Nephron progenitor cell (in vitro differentiated cells): ENCODE measurements around the gene CIB2.

ENCODE experiments used
- DNase-seq: peaks from one replicate; pipeline ENCODE4 v3.0.0; 2021
- H3K27ac Mint-ChIP-seq: 2 replicates; pipeline ENCODE4 v1.8.0; 2021; ENCODE audit warnings: mild to moderate bottlenecking, moderate library complexity, mixed read lengths
- H3K27me3 Mint-ChIP-seq: 2 replicates; pipeline ENCODE4 v1.8.0; 2021; ENCODE audit warnings: mild to moderate bottlenecking, low read depth, mixed read lengths; ENCODE audit not compliant: poor library complexity
- H3K36me3 Mint-ChIP-seq: 2 replicates; pipeline ENCODE4 v1.8.0; 2021; ENCODE audit warnings: low read depth, mixed read lengths
- H3K4me1 Mint-ChIP-seq: 2 replicates; pipeline ENCODE4 v1.8.0; 2021; ENCODE audit warnings: mixed read lengths
- H3K4me3 Mint-ChIP-seq: 2 replicates; pipeline ENCODE4 v1.8.0; 2021; ENCODE audit warnings: mild to moderate bottlenecking, moderate library complexity, mixed read lengths
- H3K9me3 Mint-ChIP-seq: 2 replicates; pipeline ENCODE4 v1.8.0; 2021; ENCODE audit warnings: mild to moderate bottlenecking, moderate library complexity, mixed read lengths
- CTCF ChIP-seq: fragments of 200-600 bp; sonication (generic); IDR thresholded peaks from 2 replicates; pipeline ENCODE4 v1.5.0; 2021; ENCODE audit warnings: antibody characterized with exemption

CIB2 gene

DNA sequence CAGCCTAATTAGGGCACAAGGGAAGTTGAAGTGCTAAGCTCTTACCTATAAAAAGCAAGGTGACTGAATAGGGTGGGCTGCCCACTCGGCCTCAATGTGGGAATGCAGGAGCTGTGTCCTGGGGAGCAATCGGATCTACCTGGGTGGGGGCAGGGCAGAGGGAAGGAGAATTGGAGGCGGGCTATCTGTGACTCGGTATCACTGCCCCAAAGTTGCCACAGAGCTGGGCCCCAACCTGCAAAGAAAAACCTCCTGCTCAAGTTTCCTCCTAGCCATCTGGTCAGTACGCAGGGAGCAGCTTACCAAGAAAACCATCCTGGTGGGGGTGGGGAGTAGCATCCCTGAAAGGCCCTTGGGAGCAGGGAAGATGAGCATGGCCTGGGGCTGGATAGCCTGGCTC, 10.7 kb downstream of the CIB2 start:
- Mint-ChIP-seq H3K9me3 (no peaks in the 10 kb centered on the region), H3K4me3 (peak overlapping the region; percentile 50), H3K27ac (peak overlapping the region; percentile 79), H3K4me1 (peaks cover 34% of the 10 kb centered on the region), H3K27me3 (peaks cover 3% of the 10 kb centered on the region), H3K36me3 (no peaks in the 10 kb centered on the region)
- no peak for TF ChIP-seq CTCF
- no peak for DNase-seq

DNA sequence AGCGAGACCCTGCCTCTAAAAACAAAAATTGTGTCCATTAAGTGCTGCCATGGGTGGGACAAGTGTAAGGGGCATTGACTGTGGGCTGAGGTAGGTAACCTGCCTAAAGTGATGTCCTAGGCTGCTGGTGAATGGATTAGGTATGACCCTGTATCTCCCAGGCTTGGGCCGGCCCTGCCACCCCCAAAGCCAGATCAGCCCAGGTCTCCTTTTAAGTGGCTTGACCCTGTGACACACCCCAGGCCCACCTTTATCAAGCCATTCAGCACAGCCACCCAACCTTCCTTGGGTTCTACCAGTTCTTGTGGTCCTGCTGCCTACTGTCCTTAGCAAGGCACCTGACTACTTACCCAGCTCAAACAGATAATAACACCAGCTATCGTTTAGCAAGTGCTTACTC, 18.7 kb downstream of the CIB2 start:
- H3K27me3 Mint-ChIP-seq = no peaks in the 10 kb centered on the region
- no peak overlapping the region for H3K27ac Mint-ChIP-seq
- H3K4me3 Mint-ChIP-seq = no peak overlapping the region
- TF ChIP-seq CTCF = no peak
- DNase-seq = no peak
- no peaks in the 10 kb centered on the region for H3K9me3 Mint-ChIP-seq
- no peaks in the 10 kb centered on the region for H3K36me3 Mint-ChIP-seq
- peaks cover 13% of the 10 kb centered on the region for H3K4me1 Mint-ChIP-seq

GRCh38 chr15:78111788-78112187, 19.5 kb downstream of the CIB2 start:
- no peak for DNase-seq
- H3K9me3 Mint-ChIP-seq = no peaks in the 10 kb centered on the region

DNA sequence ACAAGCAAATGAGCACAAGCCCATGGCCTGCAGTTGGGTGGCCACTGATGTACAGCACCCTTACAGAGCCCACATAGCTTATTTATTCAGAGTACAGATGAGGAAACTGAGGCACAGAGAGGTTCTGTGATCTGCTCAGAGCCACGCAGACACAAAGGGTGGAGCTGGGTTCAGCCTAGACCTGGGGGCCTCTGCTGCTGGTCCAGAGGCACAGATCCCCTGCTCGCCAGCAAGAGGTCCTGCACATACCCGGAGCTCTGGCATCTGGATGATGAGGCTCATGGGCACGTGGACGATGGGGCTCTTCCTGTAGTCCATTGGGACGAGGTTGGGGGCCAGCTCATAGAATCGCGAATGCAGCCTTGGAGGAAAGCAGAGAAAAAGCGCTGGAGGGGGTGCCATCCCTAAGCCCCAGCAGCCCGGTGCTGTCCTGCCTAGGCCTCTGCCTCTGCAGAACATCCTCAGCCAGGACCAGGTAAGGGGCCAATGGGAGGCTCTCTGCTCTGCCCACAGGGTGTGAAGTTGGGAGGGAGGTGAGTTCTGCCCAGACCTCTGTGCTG, 20.2 kb downstream of the CIB2 start:
- Mint-ChIP-seq H3K9me3 (no peaks in the 10 kb centered on the region), H3K36me3 (peaks cover 6% of the 10 kb centered on the region), H3K4me3 (no peak overlapping the region), H3K27me3 (no peaks in the 10 kb centered on the region), H3K27ac (no peak overlapping the region), H3K4me1 (peaks cover 14% of the 10 kb centered on the region)
- DNase-seq = no peak
- no peak for TF ChIP-seq CTCF

More at GRCh38 chr15:78111788-78112187, 19.5 kb downstream of the CIB2 start:
- no peak for TF ChIP-seq CTCF
- Mint-ChIP-seq H3K4me1 (peaks cover 12% of the 10 kb centered on the region), H3K36me3 (peaks cover 1% of the 10 kb centered on the region), H3K4me3 (no peak overlapping the region), H3K27me3 (no peaks in the 10 kb centered on the region), H3K27ac (no peak overlapping the region)

- Mint-ChIP-seq H3K36me3 (peaks cover 6% of the 10 kb centered on the region), H3K4me1 (peaks cover 23% of the 10 kb centered on the region), H3K4me3 (no peak overlapping the region), H3K27me3 (no peaks in the 10 kb centered on the region), H3K27ac (peak overlapping the region; percentile 62), H3K9me3 (no peaks in the 10 kb centered on the region)
- TF ChIP-seq CTCF = no peak
- DNase-seq = no peak
Measured at GRCh38 chr15:78110096-78110495, 21.1 kb downstream of the CIB2 start.

GRCh38 chr15:78109156-78109555, 22.1 kb downstream of the CIB2 start:
- TF ChIP-seq CTCF = no peak
- Mint-ChIP-seq H3K27ac (no peak overlapping the region), H3K4me1 (peaks cover 32% of the 10 kb centered on the region), H3K9me3 (no peaks in the 10 kb centered on the region), H3K27me3 (no peaks in the 10 kb centered on the region), H3K36me3 (peaks cover 6% of the 10 kb centered on the region), H3K4me3 (no peak overlapping the region)
- DNase-seq = no peak
